ENCODE data around the gene MOXD1. TPM values are rescaled to one million over a fixed set of nuclear protein-coding genes. Genes with fewer than 3 reads are reported as not detected.

MOXD1 gene
- total and polyA plus RNA-seq, 2 of the 8 experiments (the other 6 are each of a cell fraction or from before 2014, with no cell fraction given), result 1.6 to 3.5 TPM

DNA sequence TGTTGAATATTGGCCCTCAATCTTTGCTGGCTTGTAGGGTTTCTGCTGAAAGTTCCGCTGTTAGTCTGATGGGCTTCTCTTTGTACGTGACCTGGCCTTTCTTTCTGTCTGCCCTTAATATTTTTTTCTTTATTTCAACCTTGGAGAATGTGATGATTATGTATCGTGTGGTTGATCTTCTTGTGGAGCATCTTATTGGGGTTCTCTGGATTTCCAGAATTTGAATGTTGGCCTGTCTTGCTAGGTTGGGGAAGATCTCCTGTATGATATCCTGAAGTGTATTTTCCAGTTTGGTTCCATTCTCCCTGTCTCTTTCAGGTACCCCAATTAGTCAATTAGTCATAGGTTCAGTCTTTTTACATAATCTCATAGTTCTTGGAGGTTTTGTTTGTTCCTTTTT is 22.6 kb upstream of the MOXD1 start (continued):
- no peak for TF ChIP-seq PHF8 (conservative IDR thresholded peaks at IDR 0.05; ENCODE audit: low read depth, low read length)
- TF ChIP-seq, protein P1, sequence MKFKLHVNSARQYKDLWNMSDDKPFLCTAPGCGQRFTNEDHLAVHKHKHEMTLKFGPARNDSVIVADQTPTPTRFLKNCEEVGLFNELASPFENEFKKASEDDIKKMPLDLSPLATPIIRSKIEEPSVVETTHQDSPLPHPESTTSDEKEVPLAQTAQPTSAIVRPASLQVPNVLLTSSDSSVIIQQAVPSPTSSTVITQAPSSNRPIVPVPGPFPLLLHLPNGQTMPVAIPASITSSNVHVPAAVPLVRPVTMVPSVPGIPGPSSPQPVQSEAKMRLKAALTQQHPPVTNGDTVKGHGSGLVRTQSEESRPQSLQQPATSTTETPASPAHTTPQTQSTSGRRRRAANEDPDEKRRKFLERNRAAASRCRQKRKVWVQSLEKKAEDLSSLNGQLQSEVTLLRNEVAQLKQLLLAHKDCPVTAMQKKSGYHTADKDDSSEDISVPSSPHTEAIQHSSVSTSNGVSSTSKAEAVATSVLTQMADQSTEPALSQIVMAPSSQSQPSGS (IDR thresholded peaks at IDR 0.05; ENCODE audit: low read length), result no peak
- no peak for TF ChIP-seq CBX5 (IDR thresholded peaks at IDR 0.05; ENCODE audit: low read depth, low read length)
